ENCODE measurements around the gene MRPL1.

- no peak for TF ChIP-seq POLR2A (IDR thresholded peaks at IDR 0.05)
- no peak for TF ChIP-seq EP300 (IDR thresholded peaks at IDR 0.05)
- no peak for TF ChIP-seq POLR2AphosphoS5 (IDR thresholded peaks at IDR 0.05)
- no peak for TF ChIP-seq CTCF (IDR thresholded peaks at IDR 0.05)
Observed at GRCh38 chr4:77920371-77920770, 57.7 kb downstream of the MRPL1 start.

All from gastroesophageal sphincter (tissue), 3 donors.